ENCODE results near the gene RNU6-7.

DNA sequence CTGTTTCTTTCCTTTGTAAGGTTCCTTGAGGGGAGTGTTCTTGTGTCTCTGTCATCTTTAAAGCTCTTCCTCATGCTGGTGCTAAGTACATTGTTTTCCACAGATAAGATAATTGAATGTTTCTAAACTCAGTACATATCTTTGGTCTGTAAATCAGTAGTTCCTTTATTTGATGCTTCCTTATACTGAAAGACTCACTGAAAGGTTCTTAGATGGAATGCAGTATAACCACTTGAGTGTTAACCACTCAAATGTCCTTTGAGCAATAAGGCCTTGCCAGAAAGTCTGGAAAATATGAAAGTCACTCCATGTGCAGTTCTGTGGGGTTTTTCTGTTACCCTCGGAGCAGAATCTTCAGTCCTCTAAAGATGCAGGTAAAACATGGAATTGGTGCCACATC lies 24.2 kb downstream of the RNU6-7 start:
- TF ChIP-seq ZFX (CRISPR knock-in tag; IDR thresholded peaks at IDR 0.05; ENCODE audit: low read depth) (no peak), ZNF549 (CRISPR knock-in tag; IDR thresholded peaks at IDR 0.05) (no peak), RNF2 (conservative IDR thresholded peaks at IDR 0.05; ENCODE audit: low read depth) (no peak), HMGXB4 (CRISPR knock-in tag; IDR thresholded peaks at IDR 0.05; ENCODE audit: borderline replicate concordance in 1 of 2, low read depth in 1 of 2) (no peak), EZH2 (conservative IDR thresholded peaks at IDR 0.05; ENCODE audit: low read depth, low read length) (no peak), MTA3 (CRISPR knock-in tag; IDR thresholded peaks at IDR 0.05) (no peak), RFX5 (IDR thresholded peaks at IDR 0.05; ENCODE audit: low read depth, low read length) (no peak), ZNF749 (CRISPR knock-in tag; IDR thresholded peaks at IDR 0.05; ENCODE audit: borderline replicate concordance) (no peak), NFRKB (IDR thresholded peaks at IDR 0.05) (no peak), SAFB2 (CRISPR knock-in tag; IDR thresholded peaks at IDR 0.05; ENCODE audit: borderline replicate concordance, low read depth) (no peak), BCL6 (CRISPR knock-in tag; IDR thresholded peaks at IDR 0.05) (no peak), FIP1L1 (IDR thresholded peaks at IDR 0.05; ENCODE audit: borderline replicate concordance, insufficient read depth, low read depth, low read length) (no peak), PBX3 (CRISPR knock-in tag; IDR thresholded peaks at IDR 0.05; ENCODE audit: borderline replicate concordance) (no peak)
- TF ChIP-seq, protein P1, sequence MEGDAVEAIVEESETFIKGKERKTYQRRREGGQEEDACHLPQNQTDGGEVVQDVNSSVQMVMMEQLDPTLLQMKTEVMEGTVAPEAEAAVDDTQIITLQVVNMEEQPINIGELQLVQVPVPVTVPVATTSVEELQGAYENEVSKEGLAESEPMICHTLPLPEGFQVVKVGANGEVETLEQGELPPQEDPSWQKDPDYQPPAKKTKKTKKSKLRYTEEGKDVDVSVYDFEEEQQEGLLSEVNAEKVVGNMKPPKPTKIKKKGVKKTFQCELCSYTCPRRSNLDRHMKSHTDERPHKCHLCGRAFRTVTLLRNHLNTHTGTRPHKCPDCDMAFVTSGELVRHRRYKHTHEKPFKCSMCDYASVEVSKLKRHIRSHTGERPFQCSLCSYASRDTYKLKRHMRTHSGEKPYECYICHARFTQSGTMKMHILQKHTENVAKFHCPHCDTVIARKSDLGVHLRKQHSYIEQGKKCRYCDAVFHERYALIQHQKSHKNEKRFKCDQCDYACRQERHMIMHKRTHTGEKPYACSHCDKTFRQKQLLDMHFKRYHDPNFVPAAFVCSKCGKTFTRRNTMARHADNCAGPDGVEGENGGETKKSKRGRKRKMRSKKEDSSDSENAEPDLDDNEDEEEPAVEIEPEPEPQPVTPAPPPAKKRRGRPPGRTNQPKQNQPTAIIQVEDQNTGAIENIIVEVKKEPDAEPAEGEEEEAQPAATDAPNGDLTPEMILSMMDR (CRISPR knock-in tag; IDR thresholded peaks at IDR 0.05): no peak
